Mesenteric fat pad (tissue), 1 donor: Measurements from ENCODE around the gene BPHL. TPM values are rescaled to one million over a fixed set of nuclear protein-coding genes. Genes with fewer than 3 reads are reported as not detected.

Experiments used
- total RNA-seq: library from RNA; stranded (reverse); fragmentation: NEBNext Ultra II Directional; extraction: Animal tissue kit (Norgen Biotek cat#: 25700); gene quantifications from one replicate; pipeline ENCODE4 v1.2.1, GENCODE V29; 2021
- donor health status: DM: yes; HTN: yes; CAD: no.

The BPHL gene
- total RNA-seq, 1 donor from 2014 or later: 25.1 TPM

Other genes with a start within 250 kb of the BPHL start
- 17.4 TPM for gene SERPINB9, start 215.4 kb upstream of the BPHL start, total RNA-seq
- gene SERPINB6, start 147.1 kb upstream of the BPHL start, total RNA-seq: 127 TPM
- gene NQO2, start 118.8 kb upstream of the BPHL start, total RNA-seq: 54.4 TPM
- 29.1 TPM for gene RIPK1, start 50.2 kb upstream of the BPHL start, total RNA-seq
- 314 TPM for gene TUBB2A, start 38.8 kb downstream of the BPHL start, total RNA-seq
- gene TUBB2B, start 108.9 kb downstream of the BPHL start, total RNA-seq: 12.2 TPM
- 18.7 TPM for gene PSMG4, start 140.2 kb downstream of the BPHL start, total RNA-seq